Prostate gland (tissue), 2 donors: ENCODE data around the gene CPZ.

Experiments
- POLR2A ChIP-seq: fragments of 450-650 bp; IDR thresholded peaks from one replicate; pipeline ENCODE4 v1.6.1; 2016; ENCODE audit warnings: antibody characterized with exemption, mild to moderate bottlenecking
- POLR2AphosphoS5 ChIP-seq: sonication (generic); formaldehyde crosslinking; IDR thresholded peaks from one replicate; pipeline ENCODE4 v1.6.1; 2017; ENCODE audit warnings: antibody characterized with exemption
- TF ChIP-seq, protein P1 (sequence below), 4 experiments: fragments of 200-600 bp in 2 of 4; fragments of 450-650 bp in 2 of 4; sonication (generic) in 2 of 4; IDR thresholded peaks; 1 replicate in 3 of 4; 2 replicates in 1 of 4; pipeline ENCODE4 v1.5.1; 2016 to 2019; ENCODE audit warnings: antibody characterized with exemption in 4 of 4, mild to moderate bottlenecking in 2 of 4, moderate library complexity in 2 of 4

DNA sequence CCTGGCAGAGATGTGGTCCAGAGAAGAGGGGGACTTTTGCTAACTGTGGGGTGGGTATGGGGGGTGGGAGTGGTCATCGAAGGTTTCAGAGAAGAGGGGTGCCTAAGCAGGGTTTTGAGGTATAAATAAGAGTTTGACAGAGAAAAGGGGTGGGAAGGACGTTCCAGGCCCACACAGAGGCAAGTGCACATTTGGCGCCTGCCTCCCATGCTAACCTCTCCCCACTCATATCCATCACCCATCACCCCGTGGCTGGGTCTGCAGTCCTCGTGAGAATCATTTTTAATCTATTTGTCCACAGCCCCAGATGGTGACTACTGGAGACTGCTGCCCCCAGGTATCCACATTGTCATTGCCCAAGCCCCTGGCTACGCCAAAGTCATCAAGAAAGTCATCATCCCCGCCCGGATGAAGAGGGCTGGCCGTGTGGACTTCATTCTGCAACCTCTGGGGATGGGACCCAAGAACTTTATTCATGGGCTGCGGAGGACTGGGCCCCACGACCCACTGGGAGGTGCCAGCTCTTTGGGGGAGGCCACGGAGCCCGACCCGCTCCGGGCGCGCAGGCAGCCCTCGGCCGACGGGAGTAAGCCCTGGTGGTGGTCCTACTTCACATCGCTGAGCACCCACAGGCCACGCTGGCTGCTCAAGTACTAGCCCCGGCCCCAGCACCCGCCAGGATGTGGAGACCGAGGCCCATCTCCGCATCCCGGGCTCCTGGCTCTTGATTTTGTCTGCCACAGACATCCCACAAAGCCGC lies 26.6 kb downstream of the CPZ start:
- TF ChIP-seq, protein P1, sequence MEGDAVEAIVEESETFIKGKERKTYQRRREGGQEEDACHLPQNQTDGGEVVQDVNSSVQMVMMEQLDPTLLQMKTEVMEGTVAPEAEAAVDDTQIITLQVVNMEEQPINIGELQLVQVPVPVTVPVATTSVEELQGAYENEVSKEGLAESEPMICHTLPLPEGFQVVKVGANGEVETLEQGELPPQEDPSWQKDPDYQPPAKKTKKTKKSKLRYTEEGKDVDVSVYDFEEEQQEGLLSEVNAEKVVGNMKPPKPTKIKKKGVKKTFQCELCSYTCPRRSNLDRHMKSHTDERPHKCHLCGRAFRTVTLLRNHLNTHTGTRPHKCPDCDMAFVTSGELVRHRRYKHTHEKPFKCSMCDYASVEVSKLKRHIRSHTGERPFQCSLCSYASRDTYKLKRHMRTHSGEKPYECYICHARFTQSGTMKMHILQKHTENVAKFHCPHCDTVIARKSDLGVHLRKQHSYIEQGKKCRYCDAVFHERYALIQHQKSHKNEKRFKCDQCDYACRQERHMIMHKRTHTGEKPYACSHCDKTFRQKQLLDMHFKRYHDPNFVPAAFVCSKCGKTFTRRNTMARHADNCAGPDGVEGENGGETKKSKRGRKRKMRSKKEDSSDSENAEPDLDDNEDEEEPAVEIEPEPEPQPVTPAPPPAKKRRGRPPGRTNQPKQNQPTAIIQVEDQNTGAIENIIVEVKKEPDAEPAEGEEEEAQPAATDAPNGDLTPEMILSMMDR (IDR thresholded peaks at IDR 0.05) = no peak
- TF ChIP-seq POLR2A = no peak
- TF ChIP-seq POLR2AphosphoS5 = no peak
